SK-N-SH treated with all-trans-retinoic acid at 6 μM for 48 hours (cell line): ENCODE measurements around the gene SAMD4A.
"Not testable (repeated sequence)": the region's sequence is repeated elsewhere in the genome, so short reads cannot be mapped to it uniquely, and the experiment has no call there.

Source experiments
- ATAC-seq: fragments of 200-7000 bp; cut with Tn5 transposase; 3 replicates; pipeline ENCODE4 v1.9.1; 2020; ENCODE audit warnings: mild to moderate bottlenecking, moderate library complexity
- ARNTL ChIP-seq: fragments of 450-650 bp; formaldehyde crosslinking; IDR thresholded peaks from 2 replicates; pipeline ENCODE4 v1.5.0; 2020; ENCODE audit warnings: low read depth, mild to moderate bottlenecking, moderate library complexity, borderline replicate concordance
- BACH2 ChIP-seq: fragments of 250-450 bp; sonication (Bioruptor Pico); IDR thresholded peaks from 2 replicates; pipeline ENCODE4 v1.9.0; 2021; ENCODE audit warnings: mild to moderate bottlenecking, borderline replicate concordance
- CREB5 ChIP-seq: fragments of 250-450 bp; sonication (Bioruptor Pico); IDR thresholded peaks from 2 replicates; pipeline ENCODE4 v1.5.1; 2020; ENCODE audit warnings: low read depth, mild to moderate bottlenecking, moderate library complexity
- ESRRG ChIP-seq: fragments of 250-450 bp; sonication (Bioruptor Pico); IDR thresholded peaks from 2 replicates; pipeline ENCODE4 v1.6.1; 2021; ENCODE audit warnings: mild to moderate bottlenecking
- ISL1 ChIP-seq: fragments of 250-450 bp; sonication (Bioruptor Pico); IDR thresholded peaks from 2 replicates; pipeline ENCODE4 v2.1.2; 2022; ENCODE audit warnings: mild to moderate bottlenecking, moderate library complexity
- OSR1 ChIP-seq: fragments of 250-450 bp; sonication (Bioruptor Pico); IDR thresholded peaks from 2 replicates; pipeline ENCODE4 v1.8.0; 2022; ENCODE audit warnings: moderate library complexity, mild to moderate bottlenecking, inconsistent platforms
- PATZ1 ChIP-seq: fragments of 250-450 bp; sonication (Bioruptor Pico); IDR thresholded peaks from 2 replicates; pipeline ENCODE4 v1.8.0; 2020; ENCODE audit warnings: mild to moderate bottlenecking, moderate library complexity, borderline replicate concordance
- PPARA ChIP-seq: fragments of 250-450 bp; sonication (Bioruptor Pico); IDR thresholded peaks from 2 replicates; pipeline ENCODE4 v1.5.0; 2020; ENCODE audit warnings: mild to moderate bottlenecking, borderline replicate concordance
- RARB ChIP-seq: fragments of 250-450 bp; sonication (Bioruptor Pico); IDR thresholded peaks from 2 replicates; pipeline ENCODE4 v1.8.0; 2021; ENCODE audit warnings: mild to moderate bottlenecking, moderate library complexity
- SNAI2 ChIP-seq: fragments of 250-450 bp; sonication (Bioruptor Pico); IDR thresholded peaks from 2 replicates; pipeline ENCODE4 v1.5.0; 2020; ENCODE audit warnings: mild to moderate bottlenecking, moderate library complexity
- TSHZ2 ChIP-seq: fragments of 250-450 bp; sonication (Bioruptor Pico); IDR thresholded peaks from 2 replicates; pipeline ENCODE4 v1.5.0; 2020; ENCODE audit warnings: mild to moderate bottlenecking, moderate library complexity
- ZC3H10 ChIP-seq: fragments of 250-450 bp; sonication (Bioruptor Pico); IDR thresholded peaks from 2 replicates; pipeline ENCODE4 v1.5.1; 2021; ENCODE audit warnings: mild to moderate bottlenecking, moderate library complexity
- ZFP30 ChIP-seq: fragments of 450-650 bp; formaldehyde crosslinking; IDR thresholded peaks from 2 replicates; pipeline ENCODE4 v1.5.0; 2022; ENCODE audit warnings: mild to moderate bottlenecking, moderate library complexity
- ZNF565 ChIP-seq: fragments of 450-650 bp; formaldehyde crosslinking; conservative IDR thresholded peaks from 2 replicates; pipeline ENCODE4 v1.5.0; 2020; ENCODE audit warnings: low read depth, mild to moderate bottlenecking, moderate library complexity
- ZNF70 ChIP-seq: fragments of 450-650 bp; formaldehyde crosslinking; IDR thresholded peaks from 2 replicates; pipeline ENCODE4 v1.5.0; 2020; ENCODE audit warnings: mild to moderate bottlenecking, moderate library complexity
- ZNF8 ChIP-seq: fragments of 450-650 bp; formaldehyde crosslinking; IDR thresholded peaks from 2 replicates; pipeline ENCODE4 v1.5.0; 2020; ENCODE audit warnings: mild to moderate bottlenecking, moderate library complexity
- TF ChIP-seq, protein P1 (sequence below): fragments of 250-450 bp; sonication (Bioruptor Pico); IDR thresholded peaks from 2 replicates; pipeline ENCODE4 v1.5.1; 2021; ENCODE audit warnings: mild to moderate bottlenecking, moderate library complexity
- TF ChIP-seq, protein P2 (sequence below): fragments of 250-450 bp; sonication (Bioruptor Pico); IDR thresholded peaks from 2 replicates; pipeline ENCODE4 v1.8.0; 2021; ENCODE audit warnings: low read depth, mild to moderate bottlenecking, moderate library complexity, borderline replicate concordance

The SAMD4A gene

DNA sequence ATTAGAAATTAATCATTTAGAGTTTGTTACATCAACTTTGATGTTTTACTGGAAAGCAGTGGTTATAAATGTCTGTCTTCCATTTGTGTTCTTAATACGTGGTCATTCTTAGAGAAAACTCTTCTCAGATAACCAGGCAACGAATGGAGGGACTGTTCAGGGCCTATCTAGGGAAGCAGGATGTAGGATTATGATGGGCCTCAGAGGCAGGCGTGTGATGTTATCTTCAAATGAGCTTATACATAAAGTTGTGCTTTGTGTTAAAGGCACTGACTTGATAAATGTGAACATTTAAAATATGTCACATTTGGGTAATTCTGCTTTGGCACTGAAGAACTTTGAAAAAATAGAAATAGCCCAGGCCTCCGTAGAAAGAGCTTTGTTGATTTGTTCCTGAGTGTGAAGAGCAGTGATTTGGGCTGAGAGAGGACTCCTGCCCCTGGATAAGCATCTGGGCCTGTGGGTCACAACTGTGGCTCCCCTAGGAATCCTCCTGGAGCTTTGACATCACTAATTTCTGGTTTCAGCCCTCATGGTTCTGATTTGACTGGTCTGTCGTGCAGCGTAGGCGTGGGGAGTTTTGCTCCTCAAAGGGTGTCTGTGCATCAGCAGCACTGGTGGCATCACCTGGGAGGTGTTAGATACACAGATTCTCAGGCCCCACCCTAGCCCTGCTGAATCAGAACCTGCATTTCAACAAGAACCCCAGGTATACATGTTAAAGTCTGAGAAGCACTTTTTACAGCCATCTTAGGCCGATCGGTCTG, 55.4 kb downstream of the SAMD4A start:
- no peak for ATAC-seq
- TF ChIP-seq, protein P1, sequence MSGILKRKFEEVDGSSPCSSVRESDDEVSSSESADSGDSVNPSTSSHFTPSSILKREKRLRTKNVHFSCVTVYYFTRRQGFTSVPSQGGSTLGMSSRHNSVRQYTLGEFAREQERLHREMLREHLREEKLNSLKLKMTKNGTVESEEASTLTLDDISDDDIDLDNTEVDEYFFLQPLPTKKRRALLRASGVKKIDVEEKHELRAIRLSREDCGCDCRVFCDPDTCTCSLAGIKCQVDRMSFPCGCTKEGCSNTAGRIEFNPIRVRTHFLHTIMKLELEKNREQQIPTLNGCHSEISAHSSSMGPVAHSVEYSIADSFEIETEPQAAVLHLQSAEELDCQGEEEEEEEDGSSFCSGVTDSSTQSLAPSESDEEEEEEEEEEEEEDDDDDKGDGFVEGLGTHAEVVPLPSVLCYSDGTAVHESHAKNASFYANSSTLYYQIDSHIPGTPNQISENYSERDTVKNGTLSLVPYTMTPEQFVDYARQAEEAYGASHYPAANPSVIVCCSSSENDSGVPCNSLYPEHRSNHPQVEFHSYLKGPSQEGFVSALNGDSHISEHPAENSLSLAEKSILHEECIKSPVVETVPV (CRISPR knock-in tag): no peak
- no peak for TF ChIP-seq TSHZ2
- TF ChIP-seq ZNF565: no peak
- TF ChIP-seq ARNTL (CRISPR knock-in tag): no peak
- TF ChIP-seq, protein P2, sequence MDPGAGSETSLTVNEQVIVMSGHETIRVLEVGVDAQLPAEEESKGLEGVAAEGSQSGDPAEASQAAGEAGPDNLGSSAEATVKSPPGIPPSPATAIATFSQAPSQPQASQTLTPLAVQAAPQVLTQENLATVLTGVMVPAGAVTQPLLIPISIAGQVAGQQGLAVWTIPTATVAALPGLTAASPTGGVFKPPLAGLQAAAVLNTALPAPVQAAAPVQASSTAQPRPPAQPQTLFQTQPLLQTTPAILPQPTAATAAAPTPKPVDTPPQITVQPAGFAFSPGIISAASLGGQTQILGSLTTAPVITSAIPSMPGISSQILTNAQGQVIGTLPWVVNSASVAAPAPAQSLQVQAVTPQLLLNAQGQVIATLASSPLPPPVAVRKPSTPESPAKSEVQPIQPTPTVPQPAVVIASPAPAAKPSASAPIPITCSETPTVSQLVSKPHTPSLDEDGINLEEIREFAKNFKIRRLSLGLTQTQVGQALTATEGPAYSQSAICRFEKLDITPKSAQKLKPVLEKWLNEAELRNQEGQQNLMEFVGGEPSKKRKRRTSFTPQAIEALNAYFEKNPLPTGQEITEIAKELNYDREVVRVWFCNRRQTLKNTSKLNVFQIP (CRISPR knock-in tag): no peak
- no peak for TF ChIP-seq CREB5
- no peak for TF ChIP-seq SNAI2
- TF ChIP-seq OSR1: no peak
- TF ChIP-seq ZNF70 (CRISPR knock-in tag): no peak
- no peak for TF ChIP-seq ISL1
- TF ChIP-seq ZC3H10 (CRISPR knock-in tag): no peak
- no peak for TF ChIP-seq ZNF8 (CRISPR knock-in tag)
- TF ChIP-seq RARB (CRISPR knock-in tag): no peak
- no peak for TF ChIP-seq ESRRG (CRISPR knock-in tag)
- TF ChIP-seq PATZ1 (CRISPR knock-in tag): no peak
- TF ChIP-seq PPARA (CRISPR knock-in tag): no peak

GRCh38 chr14:54623279-54624004, 56.5 kb downstream of the SAMD4A start:
- ATAC-seq: no peak
- no peak for TF ChIP-seq BACH2 (CRISPR knock-in tag)
- TF ChIP-seq ZNF70 (CRISPR knock-in tag): no peak
- no peak for TF ChIP-seq ZNF565
- TF ChIP-seq PATZ1 (CRISPR knock-in tag): no peak
- no peak for TF ChIP-seq ZNF8 (CRISPR knock-in tag)
- no peak for TF ChIP-seq TSHZ2
- no peak for TF ChIP-seq OSR1
- TF ChIP-seq ZFP30 (CRISPR knock-in tag): no peak
- TF ChIP-seq ZC3H10 (CRISPR knock-in tag): no peak
- TF ChIP-seq CREB5: no peak
- TF ChIP-seq, protein P1 (CRISPR knock-in tag): no peak
- no peak for TF ChIP-seq ESRRG (CRISPR knock-in tag)
- TF ChIP-seq, all 23 proteins: peak for 0

DNA sequence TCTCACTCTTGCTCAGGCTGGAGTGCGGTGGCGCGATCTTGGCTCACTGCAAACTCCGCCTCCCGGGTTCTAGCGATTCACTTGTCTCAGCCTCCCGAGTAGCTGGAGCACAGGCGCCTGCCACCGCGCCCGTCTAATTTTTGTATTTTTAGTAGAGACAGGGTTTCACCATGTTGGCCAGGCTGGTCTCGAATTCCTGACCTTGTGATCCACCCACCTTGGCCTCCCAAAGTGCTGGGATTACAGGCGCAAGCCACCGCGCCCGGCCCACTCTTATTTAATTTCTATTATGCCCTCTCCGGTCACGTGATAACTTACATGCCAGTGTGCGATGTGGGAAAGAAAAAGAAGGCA, 57.1 kb downstream of the SAMD4A start:
- not testable (repeated sequence) for ATAC-seq
